ENCODE measurements around the gene MAP7. TPM values are rescaled to one million over a fixed set of nuclear protein-coding genes. Genes with fewer than 3 reads are reported as not detected.

The MAP7 gene
- total RNA-seq, 6 donors from 2014 or later, result 18.1 to 26.6 (median 24.2) TPM

DNA sequence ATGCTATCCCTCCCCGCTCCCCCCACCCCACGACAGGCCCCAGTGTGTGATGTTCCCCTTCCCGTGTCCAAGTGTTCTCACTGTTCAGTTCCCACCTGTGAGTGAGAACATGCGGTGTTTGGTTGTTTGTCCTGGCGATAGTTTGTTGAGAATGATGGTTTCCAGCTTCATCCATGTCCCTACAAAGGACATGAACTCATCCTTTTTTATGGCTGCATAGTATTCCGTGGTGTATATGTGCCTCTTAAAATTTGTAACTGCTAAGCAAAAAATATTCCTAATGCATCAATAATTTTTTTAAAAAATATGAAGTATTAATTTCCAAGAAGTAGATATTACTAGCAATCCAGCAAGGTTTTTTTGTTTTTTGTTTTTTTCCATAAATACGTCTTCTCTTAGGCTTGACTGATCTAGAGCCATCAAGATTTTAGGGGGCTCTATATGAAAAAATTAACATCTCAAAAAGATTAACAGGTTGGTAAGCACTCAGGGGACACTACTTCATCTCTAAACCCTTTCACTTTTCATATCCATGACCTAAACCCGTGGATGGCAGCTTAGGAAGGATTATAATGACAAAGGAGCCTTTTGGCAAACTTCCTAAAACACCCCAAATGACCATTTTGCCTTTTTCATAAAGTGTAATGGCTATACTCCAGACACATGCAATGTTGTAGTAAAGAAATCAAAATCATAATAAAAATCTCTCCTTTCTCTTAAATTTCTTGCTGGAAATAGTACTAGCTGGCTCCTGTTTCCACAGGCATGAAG is 14.2 kb downstream of the MAP7 start:
- ATAC-seq (ENCODE audit: low FRiP score in 2 of 2), result no peak
- WGBS, 2 donors, result 94% methylated on average over 8 of the region's 8 CpGs
- no peaks in the 10 kb centered on the region for H3K27me3 ChIP-seq

DNA sequence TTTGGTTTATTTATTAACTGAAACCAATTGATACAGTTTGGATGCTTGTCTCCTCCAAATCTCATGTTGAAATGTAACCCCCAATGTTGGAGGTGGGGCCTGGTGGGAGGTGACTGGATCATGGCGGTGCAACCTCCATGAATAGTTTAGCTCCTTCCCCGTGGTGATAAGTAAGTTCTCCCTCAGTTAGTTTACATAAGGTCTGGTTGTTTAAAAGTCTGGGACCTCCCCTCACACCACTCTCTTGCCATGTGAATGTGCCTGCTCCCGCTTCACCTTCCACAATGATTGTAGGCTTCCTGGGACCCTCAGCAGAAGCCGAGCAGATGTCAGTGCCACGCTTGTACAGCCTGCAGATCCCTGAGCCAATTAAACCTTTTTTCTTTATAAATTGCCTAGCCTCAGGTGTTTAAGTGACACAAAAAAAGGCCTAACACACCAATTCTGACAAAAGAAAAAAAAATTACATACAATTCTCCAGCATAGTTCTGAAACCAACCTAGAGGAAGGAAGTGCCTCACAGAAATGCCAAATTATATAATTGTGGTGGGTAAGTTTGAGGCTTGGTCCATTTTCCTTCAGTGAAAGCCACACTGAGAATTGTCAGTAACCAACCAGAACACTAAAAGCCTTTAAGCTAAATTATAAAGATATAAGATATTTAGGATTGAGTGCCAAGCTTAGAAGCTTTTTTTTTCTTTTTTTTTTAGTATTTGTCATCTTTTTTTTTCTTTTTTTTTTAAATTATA is 15.0 kb downstream of the MAP7 start:
- no peak overlapping the region for H3K4me3 ChIP-seq
- H3K27me3 ChIP-seq, result no peaks in the 10 kb centered on the region
- DNase-seq (no peak), ATAC-seq (ENCODE audit: low FRiP score in 2 of 2) (no peak)
- H3K9me3 ChIP-seq, result no peaks in the 10 kb centered on the region
- no peak overlapping the region for H3K27ac ChIP-seq
- TF ChIP-seq EP300 (IDR thresholded peaks at IDR 0.05), result no peak
- TF ChIP-seq POLR2A (IDR thresholded peaks at IDR 0.05), result no peak
- TF ChIP-seq, protein P1, sequence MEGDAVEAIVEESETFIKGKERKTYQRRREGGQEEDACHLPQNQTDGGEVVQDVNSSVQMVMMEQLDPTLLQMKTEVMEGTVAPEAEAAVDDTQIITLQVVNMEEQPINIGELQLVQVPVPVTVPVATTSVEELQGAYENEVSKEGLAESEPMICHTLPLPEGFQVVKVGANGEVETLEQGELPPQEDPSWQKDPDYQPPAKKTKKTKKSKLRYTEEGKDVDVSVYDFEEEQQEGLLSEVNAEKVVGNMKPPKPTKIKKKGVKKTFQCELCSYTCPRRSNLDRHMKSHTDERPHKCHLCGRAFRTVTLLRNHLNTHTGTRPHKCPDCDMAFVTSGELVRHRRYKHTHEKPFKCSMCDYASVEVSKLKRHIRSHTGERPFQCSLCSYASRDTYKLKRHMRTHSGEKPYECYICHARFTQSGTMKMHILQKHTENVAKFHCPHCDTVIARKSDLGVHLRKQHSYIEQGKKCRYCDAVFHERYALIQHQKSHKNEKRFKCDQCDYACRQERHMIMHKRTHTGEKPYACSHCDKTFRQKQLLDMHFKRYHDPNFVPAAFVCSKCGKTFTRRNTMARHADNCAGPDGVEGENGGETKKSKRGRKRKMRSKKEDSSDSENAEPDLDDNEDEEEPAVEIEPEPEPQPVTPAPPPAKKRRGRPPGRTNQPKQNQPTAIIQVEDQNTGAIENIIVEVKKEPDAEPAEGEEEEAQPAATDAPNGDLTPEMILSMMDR (IDR thresholded peaks at IDR 0.05), result no peak
- TF ChIP-seq POLR2AphosphoS5 (IDR thresholded peaks at IDR 0.05), result no peak
- H3K36me3 ChIP-seq, result no peaks in the 10 kb centered on the region
- WGBS, 2 donors, result 56 to 62% methylated on average over 5 of the region's 5 CpGs
- H3K4me1 ChIP-seq, result no peaks in the 10 kb centered on the region

More for the DNA sequence above, 14.2 kb downstream of the MAP7 start:
- H3K27ac ChIP-seq, result no peak overlapping the region
- no peak for TF ChIP-seq POLR2AphosphoS5 (IDR thresholded peaks at IDR 0.05)
- no peak for TF ChIP-seq POLR2A (IDR thresholded peaks at IDR 0.05)
- no peak for TF ChIP-seq EP300 (IDR thresholded peaks at IDR 0.05)
- DNase-seq, result no peak
- H3K4me3 ChIP-seq, result no peak overlapping the region
- H3K36me3 ChIP-seq, result no peaks in the 10 kb centered on the region
- H3K4me1 ChIP-seq, result no peaks in the 10 kb centered on the region
- H3K9me3 ChIP-seq, result no peaks in the 10 kb centered on the region

GRCh38 chr6:136534268-136534667 is 16.0 kb downstream of the MAP7 start:
- H3K4me1 ChIP-seq, result no peaks in the 10 kb centered on the region
- no peaks in the 10 kb centered on the region for H3K9me3 ChIP-seq
- whole genome bisulfite sequencing, 2 donors, result 85 to 91% methylated on average over 3 of the region's 3 CpGs
- no peak overlapping the region for H3K4me3 ChIP-seq
- H3K36me3 ChIP-seq, result no peaks in the 10 kb centered on the region
- H3K27ac ChIP-seq, result no peak overlapping the region
- ATAC-seq (ENCODE audit: low FRiP score in 2 of 2), result no peak
- no peak for DNase-seq
- H3K27me3 ChIP-seq, result no peaks in the 10 kb centered on the region
- TF ChIP-seq POLR2AphosphoS5 (IDR thresholded peaks at IDR 0.05), result no peak
- TF ChIP-seq, protein P1 (IDR thresholded peaks at IDR 0.05), result no peak
- no peak for TF ChIP-seq POLR2A (IDR thresholded peaks at IDR 0.05)
- no peak for TF ChIP-seq EP300 (IDR thresholded peaks at IDR 0.05)

- TF ChIP-seq POLR2AphosphoS5 (IDR thresholded peaks at IDR 0.05), result no peak
- TF ChIP-seq, protein P1 (IDR thresholded peaks at IDR 0.05), result no peak
- no peak for TF ChIP-seq EP300 (IDR thresholded peaks at IDR 0.05)
- TF ChIP-seq POLR2A (IDR thresholded peaks at IDR 0.05), result no peak
- 37 to 47% methylated on average over 5 of the region's 5 CpGs for WGBS, 2 donors
- no peaks in the 10 kb centered on the region for H3K36me3 ChIP-seq
- no peak overlapping the region for H3K4me3 ChIP-seq
- DNase-seq (no peak), ATAC-seq (ENCODE audit: low FRiP score in 2 of 2) (no peak)
- H3K9me3 ChIP-seq, result no peaks in the 10 kb centered on the region
- H3K27ac ChIP-seq, result no peak overlapping the region
- no peaks in the 10 kb centered on the region for H3K27me3 ChIP-seq
- H3K4me1 ChIP-seq, result no peaks in the 10 kb centered on the region
Observed at GRCh38 chr6:136533487-136533886, 16.7 kb downstream of the MAP7 start.

DNA sequence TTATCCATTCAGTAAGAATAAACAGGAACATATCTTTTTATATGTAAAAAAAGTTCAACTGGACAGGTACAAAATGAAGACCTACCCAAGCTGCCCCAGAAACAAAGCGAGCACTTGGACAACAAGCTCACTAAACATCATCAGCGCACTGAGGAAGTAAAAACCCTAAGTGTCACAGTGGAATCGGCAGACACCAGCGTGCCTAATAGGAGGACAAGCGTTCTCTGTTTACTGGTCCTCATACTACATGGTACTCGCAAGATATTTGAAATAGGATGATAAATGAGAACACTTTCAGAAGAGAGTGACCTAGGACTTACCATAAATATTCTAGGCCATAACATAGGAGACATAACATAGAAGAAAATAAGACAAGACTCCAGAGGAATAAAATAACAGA is 18.2 kb downstream of the MAP7 start:
- Histone ChIP-seq H3K36me3 (no peaks in the 10 kb centered on the region), H3K4me1 (no peaks in the 10 kb centered on the region), H3K4me3 (no peak overlapping the region), H3K27ac (no peak overlapping the region), H3K9me3 (no peaks in the 10 kb centered on the region), H3K27me3 (no peaks in the 10 kb centered on the region)
- 87 to 88% methylated on average over 6 of the region's 6 CpGs for WGBS, 2 donors
- no peak for ATAC-seq (ENCODE audit: low FRiP score in 2 of 2)
- DNase-seq, result no peak
- TF ChIP-seq, protein P1 (IDR thresholded peaks at IDR 0.05), result no peak
- TF ChIP-seq EP300 (IDR thresholded peaks at IDR 0.05), result no peak
- no peak for TF ChIP-seq POLR2AphosphoS5 (IDR thresholded peaks at IDR 0.05)
- TF ChIP-seq POLR2A (IDR thresholded peaks at IDR 0.05), result no peak
